Measurements from ENCODE around the gene YIPF2. TPM values are rescaled to one million over a fixed set of nuclear protein-coding genes. Genes with fewer than 3 reads are reported as not detected.

Gene YIPF2
- polyA plus RNA-seq, 3 donors: 12.3 to 25.2 (median 15.5) TPM

GRCh38 chr19:10876459-10877240 is 51.8 kb downstream of the YIPF2 start:
- 23% methylated on average over 5 of the region's 10 CpGs for WGBS (ENCODE audit: insufficient coverage)
- peaks cover 70% of the 10 kb centered on the region for H3K79me2 ChIP-seq (ENCODE audit: insufficient read depth, low read length)
- peak overlapping the region; percentile 57 for H2AFZ ChIP-seq (ENCODE audit: insufficient read depth, low read depth, low read length, poor library complexity, severe bottlenecking)
- H3K36me3 Mint-ChIP-seq: peaks cover 11 to 17% of the 10 kb centered on the region in 2 donors
- H3K27ac ChIP-seq (ENCODE audit: low read depth in 1 of 2, low read length in 2 of 2): peak overlapping the region; percentile 46 to 75
- peak overlapping the region; percentile 76 to 90 (median 84) for H3K27ac Mint-ChIP-seq
- H4K20me1 ChIP-seq (ENCODE audit: insufficient read depth, low read length): peaks cover 55% of the 10 kb centered on the region
- H3K9me3 ChIP-seq (replicated peaks in 1 of 2; ENCODE audit: control insufficient read depth in 1 of 2, insufficient read depth in 1 of 2, low read length in 2 of 2): no peaks in the 10 kb centered on the region
- no peak for TF ChIP-seq CTCF (IDR thresholded peaks at IDR 0.05)
- peak overlapping the region; percentile 55 to 57 for H3K4me3 Mint-ChIP-seq
- peaks cover 0 to 2% (median 0%) of the 10 kb centered on the region in 7 donors for H3K9me3 Mint-ChIP-seq
- H3K27me3 ChIP-seq (ENCODE audit: control insufficient read depth in 2 of 2, insufficient read depth in 2 of 2, low read length in 2 of 2): peaks cover 0 to 8% of the 10 kb centered on the region in 2 donors
- no peaks in the 10 kb centered on the region for H3K36me3 ChIP-seq (replicated peaks in 1 of 2; ENCODE audit: control insufficient read depth in 1 of 2, insufficient read depth in 2 of 2, low read length in 2 of 2)
- H3K4me1 ChIP-seq (ENCODE audit: control insufficient read depth in 1 of 2, insufficient read depth in 2 of 2, low read length in 2 of 2): peaks cover 25 to 34% of the 10 kb centered on the region in 2 donors
- intact Hi-C loops (cut with micrococcal nuclease): loop anchor here in 1 of 2 donors (10.0 kb wide), 1 partner anchor 48 kb away; the partner anchor contains the start of genes TIMM29 and YIPF2
- H3K4me3 ChIP-seq (replicated peaks in 1 of 3; ENCODE audit: low read depth in 2 of 3, low read length in 3 of 3): peak overlapping the region in 1 of 3 experiments; percentile 33
- peaks cover 6 to 8% (median 7%) of the 10 kb centered on the region in 3 donors for H3K27me3 Mint-ChIP-seq (ENCODE audit: low read depth in 3 of 3)
- H3K4me1 Mint-ChIP-seq: peaks cover 42% of the 10 kb centered on the region
- H3K4me2 ChIP-seq (replicated peaks; ENCODE audit: extremely low read depth, low read length, poor library complexity, severe bottlenecking): peak overlapping the region; percentile 50
- peak in 2 of 3 donors; percentile 41 to 42 for DNase-seq
- no peak overlapping the region for H3K9ac ChIP-seq (ENCODE audit: insufficient read depth, low read length, poor library complexity, severe bottlenecking)

- Histone ChIP-seq H3K9ac (ENCODE audit: insufficient read depth, low read length, poor library complexity, severe bottlenecking) (no peak overlapping the region), H3K27me3 (ENCODE audit: control insufficient read depth in 2 of 2, insufficient read depth in 2 of 2, low read length in 2 of 2) (peaks cover 0 to 8% of the 10 kb centered on the region in 2 donors), H3K4me1 (ENCODE audit: control insufficient read depth in 1 of 2, insufficient read depth in 2 of 2, low read length in 2 of 2) (peaks cover 33 to 50% of the 10 kb centered on the region in 2 donors), H3K9me3 (replicated peaks in 1 of 2; ENCODE audit: control insufficient read depth in 1 of 2, insufficient read depth in 1 of 2, low read length in 2 of 2) (no peaks in the 10 kb centered on the region), H3K4me2 (replicated peaks; ENCODE audit: extremely low read depth, low read length, poor library complexity, severe bottlenecking) (no peak overlapping the region), H3K27ac (ENCODE audit: low read depth in 1 of 2, low read length in 2 of 2) (no peak overlapping the region), H3K36me3 (replicated peaks in 1 of 2; ENCODE audit: control insufficient read depth in 1 of 2, insufficient read depth in 2 of 2, low read length in 2 of 2) (peaks cover 10% of the 10 kb centered on the region in 2 donors), H4K20me1 (ENCODE audit: insufficient read depth, low read length) (peaks cover 36% of the 10 kb centered on the region), H3K4me3 (replicated peaks in 1 of 3; ENCODE audit: low read depth in 2 of 3, low read length in 3 of 3) (no peak overlapping the region), H3K79me2 (ENCODE audit: insufficient read depth, low read length) (peaks cover 46% of the 10 kb centered on the region), H2AFZ (ENCODE audit: insufficient read depth, low read depth, low read length, poor library complexity, severe bottlenecking) (no peak overlapping the region)
- no peak for TF ChIP-seq CTCF (IDR thresholded peaks at IDR 0.05)
- Mint-ChIP-seq H3K27me3 (ENCODE audit: low read depth in 3 of 3) (peaks cover 7 to 8% (median 7%) of the 10 kb centered on the region in 3 donors), H3K9me3 (peaks cover 0 to 2% (median 0%) of the 10 kb centered on the region in 7 donors), H3K27ac (no peak overlapping the region), H3K4me1 (peaks cover 45% of the 10 kb centered on the region), H3K36me3 (peaks cover 15 to 20% of the 10 kb centered on the region in 2 donors), H3K4me3 (no peak overlapping the region)
- no peak for DNase-seq
- intact Hi-C loops (cut with micrococcal nuclease): loop anchor here (5.0 to 10.0 kb wide), 2 partner anchors 37 to 51 kb away; partner anchors contain the start of genes TIMM29 (in 1 of the 2), TMED1 (in 1 of the 2) and YIPF2 (in 1 of the 2)
- WGBS (ENCODE audit: insufficient coverage): no CpG with 5 or more reads among the region's 1 CpG
Observed at GRCh38 chr19:10874024-10874423, 54.4 kb downstream of the YIPF2 start.
